Left colon (tissue), 2 donors: ENCODE data around the gene HNRNPLL. TPM values are rescaled to one million over a fixed set of nuclear protein-coding genes. Genes with fewer than 3 reads are reported as not detected.
"Not testable (repeated sequence)": the region's sequence is repeated elsewhere in the genome, so short reads cannot be mapped to it uniquely, and the experiment has no call there.

Source experiments
- ATAC-seq: fragments of 200-7000 bp; cut with Tn5 transposase; one replicate; pipeline ENCODE4 v1.9.1; 2020; ENCODE audit warnings: mild to moderate bottlenecking, moderate library complexity
- DNase-seq, 2 donors: peaks; one replicate each; pipeline ENCODE4 v3.0.0-alpha.2; 2020
- intact Hi-C, 2 donors: fragments of 100-400 bp; cut with DNase I in 1 of 2; cut with micrococcal nuclease in 1 of 2; formaldehyde crosslinking; loops; one replicate each; pipeline versions ENCODE4 v1.11.2 to v1.14.0; 2022; cut with DNase I, micrococcal nuclease
- long read RNA-seq: library from polyadenylated mRNA; unstranded; transcript quantifications from one replicate; pipeline ENCODE4 v2.0.0, GENCODE V29; 2021
- total RNA-seq, 2 donors: library from RNA; stranded (reverse); fragmentation: NEBNext Ultra II Directional; extraction: Animal tissue kit (Norgen Biotek cat#: 25700); gene quantifications; one replicate each; pipeline ENCODE4 v1.2.1, GENCODE V29; 2021
- donor health status: DM: no; HTN: no; CAD: no.
- donor health status: DM: yes; HTN: yes; CAD: no.

The HNRNPLL gene
- total RNA-seq = 10 to 100 TPM; 43.3 to 45.8 TPM
- long read RNA-seq, full-length matches to known transcripts = 40 of 53 reads
- long read RNA-seq, partial matches to known transcripts = 8 of 53 reads
- long read RNA-seq, other reads (novel, unspliced or antisense) = 5 of 53 reads

DNA sequence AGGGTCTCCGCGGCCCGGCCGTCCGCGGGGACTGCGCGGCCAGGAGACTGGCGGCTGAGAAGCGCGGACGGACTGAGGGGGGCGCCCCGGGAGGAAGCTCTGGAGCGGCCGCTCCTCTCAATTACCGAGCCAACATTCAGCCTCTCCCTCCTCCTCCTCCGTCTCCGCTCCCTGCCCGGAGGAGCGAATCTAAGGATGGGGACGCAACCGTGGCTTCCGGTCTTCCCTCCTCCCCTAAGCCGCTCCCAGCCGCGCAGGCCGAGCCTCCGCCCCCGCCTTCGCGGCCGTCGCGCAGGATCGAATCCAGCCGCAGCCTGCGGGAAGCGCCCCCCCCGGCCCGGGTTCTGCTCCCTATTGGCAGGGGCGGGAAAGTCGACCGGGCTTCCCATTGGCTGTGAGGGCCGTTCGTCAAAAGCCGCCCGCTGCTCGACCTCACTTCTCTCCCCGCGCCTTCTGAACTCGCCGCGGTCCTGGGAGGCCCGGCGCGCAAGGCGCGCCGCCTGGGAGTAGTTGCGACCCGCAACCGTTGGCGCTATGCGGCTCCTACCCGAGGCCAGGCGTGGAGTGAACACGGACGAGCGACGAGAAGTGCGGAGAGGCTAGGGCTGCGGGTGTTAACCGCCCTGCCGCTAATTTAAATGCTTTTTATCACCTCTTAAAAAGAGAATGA lies at the start of gene HNRNPLL:
Gene HNRNPLL, minus strand, starts transcription at position 197 of the 670 bp plus-strand sequence. CDS start 302 bp downstream, outside the sequence.
- intact Hi-C loops = loop anchor here in 1 of 2 donors (5.0 kb wide), 1 partner anchor 64 kb away; the partner anchor contains the start of gene GALM

DNA sequence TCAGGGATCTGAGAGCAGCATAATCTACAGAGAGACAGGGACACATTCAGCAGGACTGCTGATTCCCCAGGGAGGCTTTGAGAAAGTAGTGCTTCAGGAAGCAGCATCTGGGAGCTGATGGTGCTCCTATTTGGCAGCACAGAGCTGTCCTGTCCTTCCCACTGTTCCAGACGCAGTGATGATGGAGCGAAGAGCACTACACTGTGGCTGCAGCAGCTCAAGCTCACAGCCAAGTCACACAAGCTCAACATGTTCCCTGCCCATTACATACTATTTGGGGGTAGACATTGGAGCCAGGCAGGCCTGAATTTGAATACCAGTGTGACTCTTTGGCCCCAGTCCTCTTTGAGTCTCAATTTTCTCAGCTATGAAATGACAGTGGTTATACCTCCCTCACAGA lies 48.0 kb upstream of the HNRNPLL start:
- ATAC-seq = no peak
- intact Hi-C loops = no loop called here
- DNase-seq = no peak

More for the DNA sequence above, at the start of gene HNRNPLL:
- DNase-seq (peak; percentile 98), ATAC-seq (peak; percentile 91)

DNA sequence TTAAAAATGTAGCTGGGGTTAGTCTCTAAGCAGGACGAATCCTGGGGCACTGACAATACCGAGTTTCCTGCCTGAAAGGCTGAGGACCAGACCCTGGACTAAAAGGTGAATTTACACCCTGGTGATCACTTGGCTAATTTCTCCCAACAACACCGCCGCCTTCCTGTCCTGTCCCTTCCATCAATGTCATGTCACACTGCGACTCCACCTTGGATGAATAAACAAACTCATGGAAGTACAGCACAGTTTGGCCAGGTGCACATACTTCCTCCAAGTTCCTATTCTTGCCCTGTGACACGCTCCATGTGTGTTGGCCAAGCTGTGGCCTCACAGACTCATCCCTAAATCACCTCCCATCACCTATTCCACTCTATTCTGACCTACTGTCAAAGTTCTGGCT lies 47.3 kb upstream of the HNRNPLL start:
- ATAC-seq (peak; percentile 80), DNase-seq (no peak)
- intact Hi-C loops = no loop called here

DNA sequence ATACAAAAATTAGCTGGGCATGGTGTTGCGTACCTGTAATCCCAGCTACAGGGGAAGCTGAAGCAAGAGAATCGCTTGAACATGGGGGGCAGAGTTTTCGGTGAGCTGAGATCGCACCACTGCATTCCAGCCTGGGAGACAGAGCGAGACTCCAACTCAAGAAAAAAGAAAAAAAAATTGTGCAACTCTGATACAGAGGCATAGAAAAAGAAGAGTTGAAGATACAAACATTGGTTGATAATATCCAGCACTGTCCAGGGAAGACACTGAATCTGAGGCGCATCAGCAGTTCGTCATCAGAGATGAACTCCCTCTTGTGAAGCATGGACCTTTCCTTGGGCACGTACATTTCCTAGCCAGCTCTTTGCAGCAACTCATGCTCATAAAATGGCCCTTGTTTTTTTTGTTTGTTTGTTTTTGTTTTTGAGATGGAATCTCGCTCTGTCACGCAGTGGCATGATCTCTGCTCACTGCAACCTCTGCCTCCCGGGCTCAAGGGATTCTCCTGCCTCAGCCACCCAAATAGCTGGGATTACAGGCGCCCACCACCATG lies 46.5 kb upstream of the HNRNPLL start:
- ATAC-seq (no peak), DNase-seq (no peak)
- intact Hi-C loops = no loop called here

DNA sequence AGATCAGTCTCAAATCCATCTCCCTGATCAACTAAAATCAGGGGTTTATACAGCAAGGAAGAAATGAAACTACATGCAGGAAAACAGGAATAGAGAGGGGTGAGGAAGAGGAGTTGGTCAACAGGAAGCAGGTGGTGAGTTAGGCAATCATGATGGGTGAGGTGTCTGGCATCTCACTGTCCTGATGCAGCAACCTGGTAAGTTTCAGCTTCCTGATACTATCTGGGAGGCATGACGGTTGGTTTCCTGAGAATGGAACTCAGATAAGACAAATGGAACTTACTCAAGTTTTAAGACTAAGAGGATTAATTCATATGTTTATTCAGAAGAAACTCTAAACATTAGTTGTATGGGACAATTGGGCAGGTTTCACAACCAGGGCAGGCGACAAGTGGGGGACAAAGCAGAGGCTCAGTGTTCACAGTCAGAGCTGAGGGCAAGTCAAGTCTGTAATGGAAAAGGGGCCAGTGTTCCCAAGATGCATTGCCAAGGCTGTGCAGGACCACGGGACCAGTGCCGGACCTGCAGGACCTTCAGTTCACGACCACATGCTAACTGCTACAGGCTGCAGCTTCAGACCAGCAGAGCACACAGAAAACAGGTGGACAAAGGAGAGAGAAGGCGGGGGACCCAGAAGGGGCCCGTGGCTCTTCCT lies 45.5 kb upstream of the HNRNPLL start:
- no peak for DNase-seq
- intact Hi-C loops = no loop called here
- no peak for ATAC-seq

DNA sequence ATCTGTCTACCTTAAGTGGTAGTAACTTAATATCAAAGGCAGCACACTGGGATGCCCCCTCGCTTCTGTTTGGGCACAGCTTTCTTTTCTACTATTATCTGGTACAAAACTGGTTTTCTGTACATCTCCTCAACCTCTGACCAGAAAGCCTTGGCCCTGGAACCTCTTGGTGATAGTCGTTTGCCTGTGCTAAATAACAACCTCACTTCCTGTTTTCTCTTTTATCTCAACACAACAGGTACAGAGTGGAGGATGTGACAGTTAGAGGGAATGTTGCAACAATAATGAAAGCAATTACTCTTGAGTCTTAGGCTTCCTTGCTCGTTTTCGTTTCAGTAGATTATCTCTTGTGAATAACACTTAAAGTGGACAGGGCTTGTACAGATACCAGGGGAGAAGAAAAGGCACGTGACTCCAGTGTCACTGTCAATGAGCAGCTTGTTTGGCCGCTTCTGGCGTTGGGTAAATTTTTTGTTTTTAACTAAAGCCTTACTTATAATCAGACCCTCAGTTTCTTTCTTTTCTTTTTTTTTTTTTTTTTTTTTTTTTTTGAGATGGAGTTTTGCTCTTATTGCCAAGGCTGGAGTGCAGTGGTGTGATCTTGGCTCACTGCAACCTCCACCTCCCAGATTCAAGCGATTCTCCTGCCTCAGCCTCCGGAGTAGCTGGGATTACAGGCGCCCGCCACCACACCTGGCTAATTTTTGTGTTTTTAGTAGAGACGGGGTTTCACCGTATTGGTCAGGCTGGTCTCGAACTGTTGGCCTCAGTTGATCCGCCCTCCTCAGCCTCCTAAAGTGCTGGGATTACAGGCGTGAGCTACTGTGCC lies 41.2 kb upstream of the HNRNPLL start:
- intact Hi-C loops, ATAC-seq, DNase-seq: not testable (repeated sequence)

DNA sequence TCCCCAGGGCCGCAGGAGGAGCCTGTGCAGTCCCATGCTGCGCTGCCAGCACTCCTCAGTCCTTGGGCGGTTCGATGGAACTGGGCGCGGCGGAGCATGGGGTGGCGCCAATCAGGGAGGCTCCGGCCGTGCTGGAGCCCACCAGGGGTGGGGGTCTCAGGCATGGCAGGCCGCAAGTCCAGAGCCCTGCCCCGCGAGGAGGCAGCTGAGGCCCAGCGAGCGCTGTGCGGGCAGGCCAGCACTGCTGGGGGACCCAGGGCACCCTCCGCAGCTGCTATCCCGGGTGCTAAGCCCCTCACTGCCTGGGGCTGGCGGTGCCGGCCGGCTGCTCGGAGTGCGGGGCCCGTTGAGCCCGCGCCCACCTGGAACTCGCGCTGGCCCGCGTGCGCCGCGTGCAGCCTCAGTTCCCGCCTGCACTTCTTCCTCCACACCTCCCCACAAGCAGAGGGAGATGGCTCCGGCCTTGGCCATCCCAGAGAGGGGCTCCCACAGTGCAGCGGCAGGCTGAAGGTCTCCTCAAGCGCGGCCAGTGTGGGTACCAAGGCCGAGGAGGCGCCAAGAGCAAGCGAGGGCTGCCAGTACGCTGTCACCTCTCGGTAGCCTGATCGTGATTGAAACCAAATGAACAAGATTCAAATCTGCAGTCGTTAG lies 40.4 kb upstream of the HNRNPLL start:
- ATAC-seq (no peak), DNase-seq (no peak)
- intact Hi-C loops = no loop called here

DNA sequence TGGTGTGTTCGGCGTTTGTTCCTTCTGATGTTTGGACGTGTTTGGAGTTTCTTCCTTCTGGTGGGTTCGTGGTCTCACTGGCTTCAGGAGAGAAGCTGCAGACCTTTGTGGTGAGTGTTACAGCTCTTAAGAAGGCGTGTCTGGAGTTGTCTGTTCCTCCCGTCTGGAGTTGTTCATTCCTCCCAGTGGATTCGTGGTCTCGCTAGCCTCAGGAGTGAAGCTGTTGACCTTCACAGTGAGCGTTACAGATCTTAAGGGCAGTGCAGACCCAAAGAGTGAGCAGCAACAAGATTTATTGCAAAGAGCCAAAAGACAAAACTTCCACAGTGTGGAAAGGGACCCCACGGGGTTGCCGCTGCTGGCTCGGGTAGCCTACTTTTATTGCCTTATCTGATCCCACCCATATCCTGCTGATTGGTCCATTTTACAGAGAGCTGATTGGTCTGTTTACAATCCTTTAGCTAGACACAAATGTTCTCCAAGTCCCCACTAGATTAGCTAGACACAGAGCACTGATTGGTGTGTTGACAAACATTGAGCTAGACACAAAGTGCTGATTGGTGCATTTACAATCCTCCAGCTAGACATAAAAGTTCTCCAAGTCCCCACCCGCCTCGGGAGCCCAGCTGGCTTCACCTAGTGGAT lies 39.8 kb upstream of the HNRNPLL start:
- ATAC-seq, intact Hi-C loops: not testable (repeated sequence)

DNA sequence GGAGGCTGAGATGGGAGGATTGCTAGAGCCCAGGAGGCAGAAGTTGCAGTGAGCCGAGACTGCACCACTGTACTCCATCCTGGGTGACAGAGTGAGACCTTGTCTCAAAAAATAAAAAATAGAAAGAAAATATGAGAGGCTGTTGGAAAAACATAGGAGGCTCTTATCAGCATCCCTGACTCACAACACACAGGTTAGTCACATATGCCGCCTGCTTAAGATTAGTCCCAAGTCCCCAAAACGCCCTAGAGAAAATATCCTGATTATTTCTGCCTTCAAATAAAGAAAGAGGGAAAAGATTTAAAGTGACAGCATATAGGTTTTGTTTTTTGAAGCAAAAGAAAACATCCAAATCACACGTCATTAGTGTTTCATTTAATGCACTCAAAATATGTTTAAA lies 33.3 kb upstream of the HNRNPLL start:
- intact Hi-C loops = no loop called here
- no peak for ATAC-seq
- no peak for DNase-seq

More for the DNA sequence above, 39.8 kb upstream of the HNRNPLL start:
- DNase-seq = not testable (repeated sequence)

DNA sequence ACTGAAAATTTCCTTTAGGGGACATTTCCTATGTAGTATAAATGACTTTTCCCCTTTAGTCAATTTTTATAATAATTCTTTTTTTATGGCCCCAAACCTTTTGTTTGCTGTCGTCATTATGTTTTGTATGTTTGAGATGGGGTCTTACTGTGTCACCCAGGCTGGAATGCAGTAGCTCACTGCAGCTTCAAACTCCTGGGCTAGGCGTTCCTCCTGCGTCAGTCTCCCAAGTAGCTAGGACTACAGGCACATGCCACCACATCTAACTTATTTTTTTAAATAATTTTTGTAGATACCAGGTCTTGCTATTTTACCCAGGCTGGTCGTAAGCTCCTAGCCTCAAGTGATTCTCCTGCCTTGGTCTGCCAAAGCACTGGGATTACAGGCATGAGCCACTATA lies 32.4 kb upstream of the HNRNPLL start:
- intact Hi-C loops = no loop called here
- ATAC-seq (no peak), DNase-seq (no peak)

DNA sequence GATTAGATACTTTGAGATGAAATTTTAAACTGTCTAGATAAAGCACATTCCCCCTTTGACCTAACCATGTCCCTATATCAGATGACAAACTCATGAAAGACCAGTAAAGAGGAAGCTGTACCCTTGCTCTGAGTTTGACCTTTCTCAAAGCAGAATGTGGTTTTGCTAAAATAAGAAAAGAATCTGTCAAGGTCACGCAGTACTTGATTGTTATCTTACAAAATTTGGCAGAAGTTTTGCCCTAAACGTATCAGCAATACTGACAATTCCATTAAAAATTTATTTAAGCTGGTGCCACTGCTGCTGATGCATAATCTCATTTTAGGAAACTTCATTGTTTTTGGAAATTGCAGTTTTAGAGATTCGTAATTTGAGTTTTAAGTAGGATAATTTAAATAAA lies 32.0 kb upstream of the HNRNPLL start:
- ATAC-seq (no peak), DNase-seq (no peak)
- intact Hi-C loops = no loop called here

DNA sequence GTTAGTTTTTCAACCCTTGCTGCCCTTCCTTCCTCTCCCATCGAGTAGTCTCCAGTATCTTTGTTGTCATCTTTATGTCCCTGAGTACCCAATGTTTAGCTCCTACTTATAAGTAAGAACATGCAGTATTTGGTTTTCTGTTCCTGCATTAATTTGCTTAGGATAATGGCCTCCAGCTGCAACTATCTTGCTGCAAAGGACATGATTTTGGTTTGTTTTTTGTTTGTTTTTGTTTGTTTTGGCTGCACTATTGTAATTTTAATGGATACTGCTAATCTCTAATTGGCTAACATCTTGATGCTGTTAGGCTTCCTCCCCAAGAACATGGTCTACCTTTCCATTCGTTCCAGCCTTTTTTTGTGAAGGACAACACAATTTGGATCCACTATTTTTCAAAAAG lies 31.2 kb upstream of the HNRNPLL start:
- DNase-seq = no peak
- no peak for ATAC-seq
- intact Hi-C loops = no loop called here

DNA sequence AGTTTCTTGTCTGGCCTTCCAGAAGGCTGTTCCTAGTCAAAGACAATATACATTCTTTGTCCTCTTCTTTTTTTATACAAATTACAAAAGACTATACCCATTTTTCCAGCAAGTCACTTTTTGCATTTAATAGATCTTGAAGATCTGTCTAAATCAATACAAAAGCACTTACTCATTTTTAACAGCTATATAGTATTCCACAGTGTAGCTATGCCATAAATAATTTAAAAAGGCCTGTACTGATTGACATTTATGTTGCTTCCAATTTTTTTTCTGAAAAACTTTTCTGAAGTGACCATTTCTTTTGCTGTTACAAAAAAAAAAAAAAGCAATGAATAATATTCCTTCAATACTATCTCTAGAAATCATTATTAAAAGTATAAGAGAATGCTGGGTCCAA lies 30.3 kb upstream of the HNRNPLL start:
- DNase-seq (no peak), ATAC-seq (no peak)
- intact Hi-C loops = no loop called here

DNA sequence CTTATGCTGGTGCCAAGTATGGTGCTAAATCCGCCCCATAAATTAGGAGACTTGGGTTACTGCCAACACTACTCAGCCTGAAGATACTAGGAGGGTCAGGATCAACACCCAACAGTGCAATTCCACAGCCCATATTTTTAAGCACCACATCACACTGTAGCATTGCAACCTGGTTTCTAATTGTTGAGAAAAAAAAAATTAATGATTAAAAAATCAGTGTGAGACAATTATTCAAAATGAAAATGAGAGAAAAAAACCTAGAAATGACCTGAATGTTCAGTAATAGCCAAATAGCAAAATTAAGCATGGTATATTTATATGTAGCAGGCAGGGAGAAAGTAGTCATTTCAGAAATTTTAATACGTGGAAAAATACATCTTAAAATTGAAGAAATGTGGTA lies 29.2 kb upstream of the HNRNPLL start:
- DNase-seq (no peak), ATAC-seq (no peak)
- intact Hi-C loops = no loop called here

DNA sequence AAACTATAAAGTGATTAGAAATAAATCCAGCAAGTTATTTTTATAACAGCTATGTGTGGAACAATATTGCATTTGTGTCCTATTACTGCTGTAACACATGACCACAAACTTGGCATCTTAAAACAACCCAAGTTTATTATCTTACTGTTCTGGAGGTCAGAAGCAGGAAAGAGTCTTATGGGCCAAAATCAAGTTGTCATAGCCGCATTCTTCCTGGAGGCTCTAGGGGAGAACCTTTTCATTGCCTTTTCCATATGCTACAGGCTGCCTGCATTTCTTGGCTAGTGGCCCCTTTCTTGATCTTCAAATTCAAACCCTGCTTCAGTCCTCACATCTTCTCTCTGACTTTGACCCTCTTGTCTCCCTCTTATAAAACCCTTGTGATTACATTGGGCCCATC lies 27.0 kb upstream of the HNRNPLL start:
- ATAC-seq = no peak
- no peak for DNase-seq
- intact Hi-C loops = no loop called here

DNA sequence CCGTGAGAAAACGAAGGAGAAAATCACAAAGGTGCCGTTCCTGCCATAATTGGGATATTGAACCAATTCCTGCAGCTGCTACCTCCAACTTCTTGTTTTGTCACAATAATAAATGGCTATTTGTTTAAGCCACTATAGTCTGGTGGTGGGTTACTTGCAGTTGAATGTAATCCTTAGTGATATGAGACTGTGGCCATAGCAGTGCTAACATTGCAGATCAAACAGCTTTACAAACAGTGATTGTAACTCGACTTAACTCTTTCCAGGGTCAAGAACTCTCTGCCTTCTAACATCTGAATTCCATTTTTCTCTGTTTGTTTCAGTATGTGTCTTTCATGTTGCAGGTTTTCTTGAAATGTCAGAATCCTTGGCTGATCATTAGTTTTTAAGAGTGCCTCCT lies 24.7 kb upstream of the HNRNPLL start:
- no peak for ATAC-seq
- DNase-seq = no peak
- intact Hi-C loops = no loop called here

DNA sequence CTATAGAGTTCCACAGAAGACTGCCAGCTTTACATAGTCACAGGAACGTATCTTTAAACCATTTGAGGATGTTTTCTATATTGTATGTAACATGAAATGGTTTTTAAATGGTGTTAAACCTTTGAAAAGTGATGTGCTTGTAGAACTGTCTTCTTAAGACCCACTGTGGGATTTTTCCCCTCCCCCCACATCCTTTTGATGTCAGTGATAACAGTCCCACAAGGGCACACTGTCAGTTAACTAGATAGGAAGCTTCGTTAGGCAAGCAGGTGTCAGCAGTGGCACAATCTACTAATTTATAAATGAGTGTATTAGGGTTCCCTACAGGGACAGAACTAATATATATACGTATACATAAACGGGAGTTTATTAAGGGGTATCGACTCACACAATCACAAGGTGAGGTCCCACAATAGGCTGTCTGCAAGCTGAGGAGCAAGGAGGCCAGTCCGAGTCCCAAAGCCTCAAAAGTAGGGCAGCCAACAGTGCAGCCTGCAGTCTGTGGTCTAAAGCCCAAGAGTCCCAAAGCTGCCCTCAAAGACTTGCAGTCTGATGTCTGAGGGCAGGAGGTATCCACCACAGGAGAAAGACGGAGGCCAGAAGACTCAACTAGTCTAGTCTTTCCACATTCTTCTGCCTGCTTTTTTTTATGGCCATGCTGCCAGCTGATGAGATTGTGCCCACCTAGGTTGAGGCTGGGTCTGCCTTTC lies 23.8 kb upstream of the HNRNPLL start:
- no peak for ATAC-seq
- intact Hi-C loops = no loop called here
- no peak for DNase-seq

DNA sequence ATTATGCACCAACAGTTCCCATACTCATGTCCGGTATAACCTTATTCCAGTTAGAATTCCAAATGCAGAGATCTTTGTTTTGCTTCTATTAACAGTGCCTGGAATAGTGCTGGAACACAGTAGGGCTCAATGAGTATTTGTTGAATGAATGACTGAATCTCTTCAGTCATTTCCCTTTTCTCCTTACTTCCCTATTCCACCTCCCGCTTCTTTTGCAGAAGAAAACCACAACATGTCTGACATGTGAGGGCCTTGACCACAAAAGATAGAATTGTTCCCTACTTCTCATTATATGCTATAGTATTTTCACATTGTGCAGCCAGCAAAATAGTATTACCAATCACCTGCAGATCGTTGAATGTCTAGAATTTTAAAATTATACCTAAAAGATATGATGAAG lies 19.5 kb upstream of the HNRNPLL start:
- no peak for ATAC-seq
- intact Hi-C loops = no loop called here
- no peak for DNase-seq
